CD1c-positive myeloid dendritic cell (primary cell): ENCODE results near the gene GOT2.
"Not testable (repeated sequence)": the region's sequence is repeated elsewhere in the genome, so short reads cannot be mapped to it uniquely, and the experiment has no call there.

ENCODE experiments used
- DNase-seq: peaks from one replicate; pipeline ENCODE4 v3.0.0-alpha.2; 2016; ENCODE audit errors: extremely low spot score

The GOT2 gene

DNA sequence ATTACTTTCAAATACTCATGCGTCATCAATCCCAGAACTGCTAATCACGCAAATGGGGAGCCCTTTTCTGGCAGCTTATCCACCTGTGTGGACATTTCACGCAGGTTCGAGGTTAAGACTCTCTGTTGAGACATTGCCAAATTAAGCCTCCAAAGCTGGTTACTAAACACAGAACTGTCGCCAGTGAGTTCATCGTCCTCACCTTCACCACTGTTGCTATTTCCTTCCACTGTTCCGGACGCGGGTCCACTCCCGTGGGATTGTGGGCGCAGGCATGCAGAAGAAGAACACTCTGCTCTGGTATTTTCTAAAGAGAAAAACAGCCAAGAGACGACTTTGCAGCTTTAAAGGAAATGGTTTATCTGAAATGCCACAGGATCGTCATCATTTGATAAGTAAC lies 16.1 kb downstream of the GOT2 start:
- no peak for DNase-seq

DNA sequence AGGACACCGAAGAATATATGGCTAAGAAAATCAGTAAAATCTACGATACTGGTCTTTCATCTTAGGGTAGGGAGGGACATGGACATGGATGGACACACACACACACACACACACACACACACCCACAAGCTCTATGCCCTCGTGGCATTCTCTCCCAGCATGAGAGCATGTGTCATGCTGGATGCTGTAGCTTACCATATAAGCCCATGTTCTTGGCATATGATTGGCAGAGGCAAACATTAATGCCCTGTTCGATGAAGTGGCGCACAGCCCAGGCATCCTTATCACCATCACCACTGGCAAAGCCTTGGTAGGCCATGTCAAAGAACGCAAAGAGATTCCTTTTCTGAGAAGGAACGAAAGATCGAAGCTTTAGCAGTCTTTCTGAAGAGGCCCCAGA lies 17.6 kb downstream of the GOT2 start:
- DNase-seq: no peak

- DNase-seq: no peak
These were observed 20.4 kb downstream of the GOT2 start for GRCh38 chr16:58713742-58714141.

DNA sequence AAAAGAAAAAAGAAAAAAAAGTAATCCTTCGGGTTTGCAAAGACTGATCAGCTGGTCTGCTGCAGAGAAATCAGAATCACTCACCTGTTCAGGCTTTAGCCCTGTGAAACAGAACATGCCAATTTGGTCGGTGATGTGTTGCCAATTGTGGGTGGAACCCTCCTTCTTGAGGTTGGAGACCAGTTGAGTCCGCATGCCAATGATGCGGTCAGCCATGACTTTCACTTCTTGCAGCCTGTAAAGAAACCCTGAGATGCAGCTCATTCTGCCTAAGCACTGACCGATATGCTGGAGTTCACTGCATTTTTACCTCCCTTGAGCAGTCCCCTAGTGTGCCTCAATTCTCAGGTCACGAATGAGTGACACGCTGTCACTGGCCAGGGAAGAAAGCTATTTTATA lies 24.8 kb downstream of the GOT2 start:
- no peak for DNase-seq

DNA sequence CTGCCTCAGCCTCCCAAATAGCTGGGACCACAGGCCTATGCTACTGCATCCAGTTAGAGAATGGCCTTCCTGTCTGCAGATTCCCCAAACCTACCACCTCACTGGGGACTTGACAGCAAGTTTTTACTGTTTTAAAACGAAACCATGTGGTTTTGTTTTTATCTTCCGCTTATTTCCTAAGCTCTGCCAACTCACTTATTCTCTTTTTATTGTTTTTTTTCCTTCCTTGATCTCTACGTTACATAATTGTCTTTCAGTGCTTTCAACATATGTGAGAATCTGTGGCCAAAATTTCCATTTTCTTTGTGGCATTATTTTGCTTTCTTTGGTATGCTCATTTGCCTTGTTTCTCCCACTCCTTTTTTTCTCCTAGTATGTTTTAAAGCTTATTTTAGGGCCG lies 35.0 kb downstream of the GOT2 start:
- peak; percentile 7 for DNase-seq

GRCh38 chr16:58695368-58695767 lies 38.7 kb downstream of the GOT2 start:
- DNase-seq: no peak

DNA sequence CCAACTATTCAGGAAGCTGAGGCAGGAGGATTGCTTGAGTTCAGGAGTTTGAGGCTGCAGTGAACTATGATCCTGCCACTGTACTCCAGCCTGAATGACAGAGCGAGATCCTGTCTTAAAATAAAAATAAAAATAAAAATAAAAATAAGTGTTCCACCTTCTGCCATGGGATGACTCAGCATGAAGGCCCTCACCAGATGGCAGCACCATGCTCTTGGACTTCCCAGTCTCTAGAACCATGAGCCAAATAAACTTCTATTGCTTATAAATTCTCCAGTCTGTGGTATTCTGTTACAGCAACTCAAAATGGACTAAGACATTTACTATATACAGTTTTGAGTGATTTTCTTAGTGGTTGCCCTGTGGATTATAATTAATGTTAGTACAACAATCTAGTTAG lies 41.7 kb downstream of the GOT2 start:
- DNase-seq: no peak

DNA sequence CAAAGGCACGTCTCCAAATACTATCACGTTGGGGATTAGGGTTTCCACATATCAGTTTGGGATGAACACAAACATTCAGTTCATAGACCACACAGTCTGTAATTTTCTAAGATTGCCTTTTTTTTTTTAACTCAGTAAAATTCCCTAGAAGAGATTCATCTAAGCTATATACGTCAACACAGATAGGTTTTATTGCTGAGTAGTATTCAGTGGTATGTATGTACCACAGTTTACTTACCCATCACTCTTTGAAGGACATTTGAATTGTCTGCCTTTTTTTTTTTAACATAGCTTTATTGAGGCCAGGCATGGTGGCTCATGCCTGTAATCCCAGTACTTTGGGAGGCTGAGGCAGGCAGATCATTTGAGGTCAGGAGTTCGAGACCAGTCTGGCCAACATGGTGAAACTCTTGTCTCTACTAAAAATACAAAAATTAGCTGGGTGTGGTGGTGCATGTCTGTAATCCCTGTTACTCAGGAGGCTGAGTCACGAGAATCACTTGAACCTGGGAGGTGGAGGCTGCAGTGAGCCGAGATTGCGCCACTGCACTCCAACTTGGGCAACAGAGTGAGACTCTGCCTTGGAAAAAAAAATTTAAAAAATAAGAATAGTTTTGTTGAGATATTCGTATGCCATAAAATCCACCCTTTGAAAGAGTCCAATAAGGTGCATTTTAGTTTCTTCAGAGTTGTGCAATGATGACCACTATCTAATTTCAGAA lies 47.0 kb downstream of the GOT2 start:
- DNase-seq: not testable (repeated sequence)

DNA sequence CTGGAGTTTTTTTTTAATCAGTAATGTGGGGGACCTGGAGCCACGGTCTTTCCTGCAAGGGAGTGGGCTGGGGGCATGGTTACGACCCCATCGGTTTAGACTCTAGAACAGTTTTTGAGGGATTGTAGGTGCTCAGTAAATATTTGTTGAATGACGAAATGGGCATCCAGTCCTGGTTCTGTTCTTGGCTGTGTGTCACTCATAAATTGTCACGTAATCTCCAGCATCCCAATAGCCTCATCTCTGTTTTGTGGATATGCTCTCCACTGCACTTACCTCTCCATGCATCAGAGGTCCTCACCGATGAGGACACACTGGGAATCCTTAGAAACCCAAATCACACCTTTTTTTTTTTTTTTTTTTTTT lies 49.0 kb downstream of the GOT2 start:
- DNase-seq: no peak

GRCh38 chr16:58684354-58685083 lies 49.6 kb downstream of the GOT2 start, which contains the start of gene SLC38A7:
SLC38A7 (minus strand) TSS chr16:58684770; CDS start chr16:58680126, 4,644 bp downstream.
- DNase-seq: peak; percentile 83

GRCh38 chr16:58684001-58684353 lies 50.1 kb downstream of the GOT2 start:
- DNase-seq: peak; percentile 58

- DNase-seq: no peak
These were observed 54.4 kb downstream of the GOT2 start for GRCh38 chr16:58679763-58680162.

GRCh38 chr16:58678716-58679115 lies 55.4 kb downstream of the GOT2 start:
- DNase-seq: no peak

DNA sequence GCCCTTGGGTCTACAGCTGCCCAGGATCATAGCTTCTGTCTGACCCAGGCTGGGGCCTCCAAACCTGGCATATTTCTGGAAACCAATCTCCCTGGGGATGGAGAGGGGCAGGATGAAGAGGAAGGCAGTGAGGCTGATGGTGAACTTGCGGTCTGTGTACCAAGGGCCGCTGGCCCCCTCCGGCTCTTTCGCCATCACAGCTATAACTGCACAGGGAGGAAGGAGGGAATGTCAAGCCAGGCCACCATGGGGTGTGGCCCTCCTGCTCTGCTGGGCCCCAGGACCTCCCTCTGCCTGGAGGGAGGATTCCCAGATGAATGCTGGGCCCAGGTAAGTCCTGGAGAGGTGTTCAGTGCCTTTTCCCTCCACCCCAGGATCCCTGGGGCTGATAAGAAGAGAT lies 55.8 kb downstream of the GOT2 start:
- DNase-seq: no peak

DNA sequence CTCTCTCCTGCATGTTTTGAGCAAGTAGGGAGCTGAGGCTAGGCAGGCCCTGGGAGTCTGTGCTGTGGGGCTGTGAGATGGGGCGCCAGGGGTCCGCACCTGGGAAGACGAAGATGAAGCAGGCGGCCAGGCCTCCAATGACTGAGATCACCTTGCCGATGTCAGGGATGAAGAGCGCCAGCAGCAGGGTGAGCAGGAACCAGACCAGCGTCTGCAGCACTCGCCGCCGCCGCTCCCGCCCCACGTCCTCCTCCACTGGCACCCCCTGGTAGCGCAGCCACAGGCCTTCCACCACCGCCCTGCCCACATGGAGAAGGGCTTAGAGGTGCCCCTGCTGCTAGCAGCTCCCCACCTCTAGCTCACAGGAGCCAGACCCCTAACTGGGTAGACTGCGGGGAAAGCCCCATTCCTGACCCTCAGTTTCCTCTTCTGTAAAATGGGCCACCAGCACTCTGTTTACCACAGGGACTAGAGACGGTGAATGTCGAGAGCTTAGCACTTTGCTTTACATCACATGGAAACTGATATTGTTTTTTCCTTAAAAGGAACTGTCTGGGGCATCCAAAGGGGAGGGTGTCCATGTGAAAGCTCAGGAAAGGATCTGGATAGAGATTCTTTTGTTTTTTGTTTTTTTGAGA lies 63.1 kb downstream of the GOT2 start:
- DNase-seq: no peak

- DNase-seq: no peak
These were observed 63.9 kb downstream of the GOT2 start for GRCh38 chr16:58670177-58670576.

- DNase-seq: no peak
These were observed 68.9 kb downstream of the GOT2 start for GRCh38 chr16:58665200-58665599.

DNA sequence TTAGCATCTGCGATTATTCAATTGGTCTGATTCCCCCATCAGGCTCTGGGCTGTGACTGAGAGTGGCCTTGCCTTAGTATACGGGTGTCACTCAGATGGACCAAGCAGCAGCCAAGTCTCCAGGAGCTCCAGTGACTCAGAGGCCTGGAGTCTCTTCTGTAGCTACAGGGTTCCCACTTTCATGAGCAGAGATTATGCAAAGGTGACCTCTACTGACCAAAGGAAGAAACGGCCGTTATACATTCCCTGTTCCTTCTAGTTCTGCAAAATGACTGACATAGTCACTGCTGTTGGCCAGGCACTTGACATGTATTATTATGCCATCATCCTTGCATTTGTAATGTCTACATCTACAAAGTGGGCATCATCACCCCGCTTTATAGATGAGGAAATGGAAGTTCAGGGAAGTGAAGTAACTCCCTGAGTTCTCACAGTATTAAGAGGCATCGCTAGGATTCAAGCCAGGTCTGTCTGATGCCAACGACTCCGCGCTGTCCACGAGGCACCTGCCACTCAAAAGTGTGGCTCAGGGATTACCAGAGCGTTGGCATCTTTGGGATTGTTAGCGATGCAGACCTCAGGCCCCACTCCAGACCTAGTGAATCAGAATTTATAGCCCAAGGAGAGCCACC lies 72.8 kb downstream of the GOT2 start:
- DNase-seq: peak; percentile 79

DNA sequence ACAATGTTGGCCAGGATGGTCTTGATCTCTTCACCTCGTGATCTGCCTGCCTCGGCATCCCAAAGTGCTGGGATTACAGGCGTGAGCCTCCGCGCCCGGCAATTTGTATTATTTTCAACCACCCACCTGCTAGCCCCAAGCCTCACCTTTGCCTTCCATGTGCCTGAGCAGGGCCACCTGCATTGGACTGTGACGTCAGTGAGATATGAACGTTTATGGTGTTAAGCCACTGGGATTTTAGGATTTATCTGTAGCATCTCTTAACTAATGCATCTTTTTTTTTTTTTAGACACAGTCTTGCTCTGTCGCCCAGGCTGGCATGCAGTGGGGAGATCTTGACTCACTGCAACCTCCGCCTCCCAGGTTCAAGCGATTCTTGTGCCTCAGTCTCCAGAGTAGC lies 74.2 kb downstream of the GOT2 start:
- DNase-seq: not testable (repeated sequence)

DNA sequence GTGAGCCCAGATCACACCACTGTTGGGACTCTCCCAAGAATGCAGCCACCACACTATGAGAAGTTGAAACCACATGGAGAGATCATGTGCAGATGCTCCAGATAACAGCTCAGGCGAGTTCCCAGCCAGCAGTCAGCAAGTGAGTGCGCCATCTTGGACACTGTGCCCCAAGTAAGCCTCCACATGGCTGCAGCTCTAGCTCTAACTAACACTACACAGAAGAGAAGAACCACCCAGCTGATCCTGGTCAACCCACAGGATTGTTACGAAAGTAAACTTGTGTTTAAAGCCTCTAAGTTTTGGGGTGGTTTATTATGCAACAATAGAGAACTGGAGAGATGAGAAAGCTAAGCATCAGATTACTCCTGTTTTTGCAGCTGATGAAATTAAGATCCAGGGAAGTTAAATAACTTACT lies 75.3 kb downstream of the GOT2 start:
- DNase-seq: peak; percentile 10
